Measurements from ENCODE around the gene ADAMTS13.

DNA sequence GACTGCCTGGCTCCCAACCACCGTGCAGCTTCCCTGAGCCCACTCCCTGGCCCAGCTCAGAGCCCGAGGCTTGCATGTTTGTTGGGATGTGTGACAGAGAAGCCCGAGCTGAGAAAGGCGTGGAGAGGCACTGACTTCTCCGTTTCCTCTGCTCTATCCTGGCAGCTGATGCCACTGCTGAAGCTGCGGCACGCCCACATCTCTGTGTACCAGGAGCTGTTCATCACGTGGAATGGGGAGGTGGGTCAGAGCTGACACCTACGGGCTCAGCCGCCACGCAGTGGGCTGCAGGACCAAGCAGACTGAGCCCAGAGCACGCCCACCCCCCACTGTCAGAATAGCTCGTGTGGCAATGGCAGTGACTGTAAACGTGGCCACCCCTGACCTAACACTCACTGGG is 36.7 kb upstream of the ADAMTS13 start:
- TF ChIP-seq, protein P1, sequence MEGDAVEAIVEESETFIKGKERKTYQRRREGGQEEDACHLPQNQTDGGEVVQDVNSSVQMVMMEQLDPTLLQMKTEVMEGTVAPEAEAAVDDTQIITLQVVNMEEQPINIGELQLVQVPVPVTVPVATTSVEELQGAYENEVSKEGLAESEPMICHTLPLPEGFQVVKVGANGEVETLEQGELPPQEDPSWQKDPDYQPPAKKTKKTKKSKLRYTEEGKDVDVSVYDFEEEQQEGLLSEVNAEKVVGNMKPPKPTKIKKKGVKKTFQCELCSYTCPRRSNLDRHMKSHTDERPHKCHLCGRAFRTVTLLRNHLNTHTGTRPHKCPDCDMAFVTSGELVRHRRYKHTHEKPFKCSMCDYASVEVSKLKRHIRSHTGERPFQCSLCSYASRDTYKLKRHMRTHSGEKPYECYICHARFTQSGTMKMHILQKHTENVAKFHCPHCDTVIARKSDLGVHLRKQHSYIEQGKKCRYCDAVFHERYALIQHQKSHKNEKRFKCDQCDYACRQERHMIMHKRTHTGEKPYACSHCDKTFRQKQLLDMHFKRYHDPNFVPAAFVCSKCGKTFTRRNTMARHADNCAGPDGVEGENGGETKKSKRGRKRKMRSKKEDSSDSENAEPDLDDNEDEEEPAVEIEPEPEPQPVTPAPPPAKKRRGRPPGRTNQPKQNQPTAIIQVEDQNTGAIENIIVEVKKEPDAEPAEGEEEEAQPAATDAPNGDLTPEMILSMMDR (IDR thresholded peaks at IDR 0.05), result no peak
- TF ChIP-seq POLR2A (IDR thresholded peaks at IDR 0.05), result no peak

Measured in Peyer's patch (tissue), 4 donors.